ENCODE results near the gene PWP1.

PWP1 gene

DNA sequence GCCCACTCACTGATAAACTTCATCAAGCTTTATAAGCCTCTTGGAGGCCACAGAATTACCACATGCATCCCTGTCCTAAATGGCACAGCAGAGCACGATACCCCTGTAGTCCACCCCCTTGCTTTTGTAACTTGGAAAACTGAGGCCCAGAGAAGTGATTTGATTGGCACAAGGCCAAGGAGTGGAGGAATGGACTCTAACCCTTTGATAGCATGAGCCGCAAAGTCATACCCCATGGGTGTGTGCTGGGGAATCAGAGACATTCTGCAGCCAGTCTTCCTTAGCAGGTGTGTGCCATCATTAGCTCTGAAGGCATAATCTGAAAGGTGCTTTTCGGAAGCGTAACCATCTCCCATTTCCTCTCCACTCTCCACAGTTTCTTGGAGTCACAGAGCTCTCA, 28.5 kb upstream of the PWP1 start:
- H3K4me3 ChIP-seq (replicated peaks; ENCODE audit: low read depth, low read length): no peak overlapping the region
- no peak for TF ChIP-seq CTCF (IDR thresholded peaks at IDR 0.05; ENCODE audit: low read depth, low read length, missing control alignments)
- DNase-seq (ENCODE audit: extremely low read depth, low read depth): no peak

- no peak for TF ChIP-seq CTCF (IDR thresholded peaks at IDR 0.05; ENCODE audit: low read depth, low read length, missing control alignments)
Measured at GRCh38 chr12:107657621-107658020, 28.0 kb upstream of the PWP1 start.

GRCh38 chr12:107660235-107660634, 25.4 kb upstream of the PWP1 start:
- no peak for DNase-seq (ENCODE audit: extremely low read depth, low read depth)
- H3K4me3 ChIP-seq (replicated peaks; ENCODE audit: low read depth, low read length): no peak overlapping the region
- no peak for TF ChIP-seq CTCF (IDR thresholded peaks at IDR 0.05; ENCODE audit: low read depth, low read length, missing control alignments)

More at GRCh38 chr12:107657621-107658020, 28.0 kb upstream of the PWP1 start:
- H3K4me3 ChIP-seq (replicated peaks; ENCODE audit: low read depth, low read length): no peak overlapping the region
- DNase-seq (ENCODE audit: extremely low read depth, low read depth): no peak

- no peak for TF ChIP-seq CTCF (IDR thresholded peaks at IDR 0.05; ENCODE audit: low read depth, low read length, missing control alignments)
- H3K4me3 ChIP-seq (replicated peaks; ENCODE audit: low read depth, low read length): no peak overlapping the region
- DNase-seq (ENCODE audit: extremely low read depth, low read depth): no peak
Measured at GRCh38 chr12:107660861-107661415, 24.7 kb upstream of the PWP1 start.

GRCh38 chr12:107661830-107662229, 23.8 kb upstream of the PWP1 start:
- no peak for TF ChIP-seq CTCF (IDR thresholded peaks at IDR 0.05; ENCODE audit: low read depth, low read length, missing control alignments)
- H3K4me3 ChIP-seq (replicated peaks; ENCODE audit: low read depth, low read length): no peak overlapping the region
- no peak for DNase-seq (ENCODE audit: extremely low read depth, low read depth)

DNA sequence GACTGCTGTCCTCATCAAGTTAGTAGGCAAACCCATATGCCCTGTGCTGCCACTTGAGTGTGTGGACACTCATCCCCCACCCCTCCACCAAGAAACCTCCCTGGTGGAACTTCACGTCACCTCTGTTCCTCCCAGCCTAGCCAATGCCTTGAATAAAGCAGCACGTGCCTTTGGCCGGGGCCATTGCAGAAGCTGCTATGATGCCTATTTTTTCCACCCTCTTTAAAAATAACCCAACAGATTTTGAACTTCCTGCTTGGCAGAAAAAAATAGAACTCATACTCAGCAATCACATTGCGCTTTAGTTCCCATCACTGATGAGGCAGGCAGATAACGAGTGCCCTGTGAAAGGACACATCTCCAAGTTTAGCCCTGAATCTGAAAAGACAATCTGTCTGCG, 23.1 kb upstream of the PWP1 start:
- TF ChIP-seq CTCF (IDR thresholded peaks at IDR 0.05; ENCODE audit: low read depth, low read length, missing control alignments): no peak
- no peak overlapping the region for H3K4me3 ChIP-seq (replicated peaks; ENCODE audit: low read depth, low read length)
- no peak for DNase-seq (ENCODE audit: extremely low read depth, low read depth)

DNA sequence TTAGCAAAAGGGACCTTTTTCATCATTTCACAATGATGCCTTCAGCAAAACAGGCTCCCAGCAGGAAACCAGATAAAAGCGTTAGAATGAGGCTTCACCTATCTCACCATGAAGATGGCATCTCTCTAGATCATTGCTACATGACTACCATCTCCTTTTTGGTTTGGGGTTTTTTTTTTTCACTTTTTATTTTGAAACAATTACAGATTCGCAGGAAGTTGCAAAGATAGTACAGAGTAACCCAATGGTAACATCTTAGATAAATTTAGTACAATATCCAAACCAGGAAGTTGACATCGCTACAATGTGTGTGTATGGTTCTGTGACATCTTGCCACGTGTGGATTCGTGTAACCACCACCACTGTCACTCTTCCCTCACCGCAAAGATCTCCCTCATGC, 22.3 kb upstream of the PWP1 start:
- no peak for DNase-seq (ENCODE audit: extremely low read depth, low read depth)
- TF ChIP-seq CTCF (IDR thresholded peaks at IDR 0.05; ENCODE audit: low read depth, low read length, missing control alignments): no peak
- no peak overlapping the region for H3K4me3 ChIP-seq (replicated peaks; ENCODE audit: low read depth, low read length)

Measured in HFF-Myc (cell line).